ENCODE data around the gene GLG1.
"Not testable (repeated sequence)": the region's sequence is repeated elsewhere in the genome, so short reads cannot be mapped to it uniquely, and the experiment has no call there.

The GLG1 gene

DNA sequence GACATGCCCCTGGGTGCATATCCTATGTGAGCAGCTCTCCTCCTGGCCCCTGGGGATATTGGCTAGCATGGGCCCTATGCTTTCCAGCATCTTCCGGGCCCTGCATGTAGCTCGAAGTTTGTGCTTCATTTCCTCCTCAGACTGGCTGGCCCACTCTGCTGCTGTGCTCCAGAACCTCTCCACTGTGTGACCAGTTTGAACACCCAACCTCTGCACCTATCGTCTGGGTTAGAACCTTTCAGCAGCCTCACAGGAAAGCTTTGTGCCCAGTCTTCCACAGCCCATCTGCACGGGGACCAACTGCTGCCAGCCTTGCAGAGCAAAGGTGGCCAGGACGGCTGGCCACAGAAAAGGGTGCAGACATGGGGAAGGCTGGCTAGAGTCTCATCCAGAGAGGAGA is 175.4 kb downstream of the GLG1 start:
- no peak for DNase-seq

DNA sequence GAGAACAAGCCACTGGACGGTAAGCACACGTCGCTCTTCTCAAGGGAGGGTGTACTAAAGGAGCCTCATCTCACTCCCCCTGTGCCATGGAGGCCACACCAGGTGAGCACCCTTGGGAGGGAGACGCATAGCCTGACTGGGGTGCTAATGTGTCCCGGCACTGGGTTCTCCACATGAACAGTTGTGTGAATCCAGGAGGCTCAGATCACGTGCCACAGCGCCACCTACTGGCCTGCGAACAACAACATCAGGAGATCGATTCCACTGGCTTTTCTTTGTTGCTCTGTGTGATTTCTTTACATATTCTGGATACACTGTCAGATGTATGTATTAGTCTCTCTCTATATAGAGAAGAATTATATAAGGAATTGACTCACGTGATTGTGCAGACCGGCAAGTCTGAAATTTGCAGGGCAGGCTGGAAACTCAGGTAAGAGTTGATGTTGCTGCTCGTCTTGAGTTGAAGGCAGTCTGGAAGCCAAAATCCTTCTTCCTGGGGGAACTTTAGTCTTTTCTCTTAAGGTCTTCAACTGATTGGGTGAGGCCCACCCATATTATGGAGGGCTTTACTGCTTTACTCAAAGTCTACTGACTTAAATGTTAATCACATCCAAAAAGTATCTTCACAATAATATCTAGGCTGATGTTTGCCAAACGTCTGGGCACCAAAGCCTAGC is 176.7 kb downstream of the GLG1 start:
- peak; percentile 29 for DNase-seq

DNA sequence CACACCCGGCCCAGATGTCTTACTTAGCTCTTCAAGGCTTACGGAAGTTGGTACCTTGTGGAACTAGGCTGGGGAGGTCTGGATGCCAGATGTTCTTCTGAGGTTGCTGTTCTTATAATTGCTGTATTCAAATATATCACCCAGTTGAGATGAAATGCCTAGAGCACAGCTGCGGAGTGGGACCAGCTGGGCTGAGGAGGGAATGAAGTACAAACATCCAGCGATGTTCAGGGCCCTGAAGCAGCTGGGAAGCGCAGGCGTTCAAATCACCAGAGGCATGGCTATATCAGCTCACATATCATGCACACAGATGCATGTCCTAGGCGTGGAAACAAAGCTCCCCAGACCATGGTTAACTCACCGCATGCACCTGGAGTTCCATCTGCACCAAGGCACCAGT is 178.4 kb downstream of the GLG1 start:
- DNase-seq = not testable (repeated sequence)

DNA sequence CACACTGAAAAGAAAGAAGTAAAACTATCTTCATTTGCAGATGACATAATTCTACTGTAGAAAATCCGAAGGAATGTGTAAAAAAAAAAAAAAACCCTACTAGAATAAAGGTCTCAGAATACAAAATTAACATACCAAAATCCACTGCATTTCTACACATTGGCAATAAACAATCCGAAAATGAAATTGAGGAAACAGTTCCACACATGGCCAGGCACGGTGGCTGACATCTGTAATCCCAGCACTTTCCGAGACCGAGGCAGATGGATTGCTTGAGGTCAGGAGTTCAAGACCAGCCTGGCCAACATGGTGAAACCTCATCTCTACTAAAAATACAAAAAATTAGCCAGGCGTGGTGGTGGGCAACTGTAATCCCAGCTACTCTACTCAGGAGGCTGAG is 181.2 kb downstream of the GLG1 start:
- not testable (repeated sequence) for DNase-seq

DNA sequence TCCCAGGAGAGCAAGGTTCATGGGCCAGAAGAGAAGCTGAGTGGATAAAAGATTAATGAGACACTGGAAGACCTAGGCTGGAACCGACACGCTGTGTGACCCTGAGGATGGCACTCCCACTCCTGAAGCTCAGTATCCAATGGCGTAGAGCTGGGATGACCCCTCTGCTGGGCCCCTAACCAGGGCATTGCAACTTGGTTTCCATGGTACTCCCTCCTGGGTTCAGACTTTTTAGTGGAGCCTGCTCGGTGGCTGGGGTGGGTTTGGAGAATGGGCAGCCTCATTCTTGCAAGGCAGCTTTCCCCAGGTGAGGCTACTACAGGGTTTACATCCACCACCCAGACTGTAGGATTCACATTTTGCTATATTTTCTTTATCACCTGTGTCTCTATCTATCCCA is 183.2 kb downstream of the GLG1 start:
- not testable (repeated sequence) for DNase-seq

DNA sequence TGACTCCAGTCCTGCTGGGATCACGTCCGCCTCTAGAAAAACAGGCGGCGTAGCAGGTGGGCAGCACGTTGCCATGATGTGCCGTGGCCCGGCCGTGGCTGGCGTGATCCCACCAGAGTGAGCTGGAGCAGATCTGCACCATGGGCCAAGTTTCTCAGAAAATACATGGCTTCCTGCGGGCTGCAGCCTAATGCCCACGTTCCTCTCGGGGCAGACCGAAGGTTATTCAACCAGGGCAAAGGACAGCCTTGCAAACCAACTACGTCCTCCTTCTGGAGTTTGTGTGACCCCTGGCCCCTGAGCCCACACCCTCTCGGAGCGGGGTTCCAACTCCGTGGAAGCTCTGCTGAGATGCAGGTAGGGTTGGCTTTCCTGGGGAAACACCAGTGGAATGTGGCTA is 184.8 kb downstream of the GLG1 start:
- not testable (repeated sequence) for DNase-seq

DNA sequence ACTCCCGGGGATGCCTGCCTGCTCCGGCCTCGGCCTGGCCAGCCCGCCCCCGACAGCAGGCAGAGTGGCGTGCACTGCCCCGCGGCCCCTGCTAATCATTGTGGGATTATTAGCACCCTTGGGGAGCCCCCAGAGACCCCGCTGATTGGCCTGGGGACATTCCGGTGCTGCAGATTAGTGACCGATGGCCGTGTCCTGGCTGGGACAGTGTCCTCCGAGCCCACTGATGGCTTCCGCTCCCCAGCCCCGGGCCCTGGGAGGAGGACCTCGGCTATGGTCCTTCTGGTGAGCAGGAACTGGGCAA is 185.5 kb downstream of the GLG1 start:
- not testable (repeated sequence) for DNase-seq

DNA sequence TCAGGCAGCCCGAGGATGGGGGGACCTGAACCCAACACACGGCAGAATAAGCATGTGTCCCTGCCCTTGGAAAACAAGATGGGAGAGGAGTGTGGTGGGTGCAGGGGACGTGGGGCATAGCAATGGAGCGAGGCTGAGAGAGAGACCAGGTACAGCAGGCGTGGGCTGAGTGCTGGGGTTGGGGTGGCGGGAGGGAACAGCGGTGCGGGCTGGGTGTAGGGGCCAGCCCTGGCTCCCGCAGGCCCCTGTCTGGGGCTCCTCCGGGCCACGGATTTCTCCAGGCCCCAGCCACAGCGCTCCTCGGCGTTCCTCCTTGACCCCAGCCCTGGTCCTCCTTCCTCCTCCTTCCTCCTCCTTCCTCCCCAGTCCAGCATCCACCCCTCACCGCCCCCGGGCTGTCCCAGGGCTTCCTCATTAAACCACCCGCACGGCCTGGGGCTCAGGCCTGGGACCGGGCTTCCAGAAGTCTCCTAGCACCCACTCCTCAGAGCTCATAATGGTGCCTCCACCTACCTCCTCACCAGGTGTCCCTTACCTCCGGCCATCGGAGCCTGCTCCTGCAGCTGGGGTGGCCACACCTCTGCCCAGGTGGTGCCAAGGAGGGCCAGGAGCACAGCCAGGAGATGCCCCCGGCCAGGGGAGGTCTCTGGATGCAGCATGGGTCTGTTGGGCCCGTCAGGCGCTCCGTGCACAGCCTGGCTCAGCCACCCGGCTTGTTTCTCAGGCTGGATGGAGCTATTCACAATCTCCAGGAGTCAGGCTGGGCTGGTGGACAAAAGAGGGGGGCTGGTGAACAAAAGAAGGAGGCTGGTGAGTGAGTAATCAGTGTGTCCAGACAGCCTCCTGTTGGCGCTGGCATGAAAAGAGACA is 186.1 kb downstream of the GLG1 start, which contains the start of gene CLEC18B:
Gene CLEC18B, minus strand, starts transcription at position 867 of the 870 bp plus-strand sequence. Its CDS starts 208 bp downstream, at position 659.
- not testable (repeated sequence) for DNase-seq

DNA sequence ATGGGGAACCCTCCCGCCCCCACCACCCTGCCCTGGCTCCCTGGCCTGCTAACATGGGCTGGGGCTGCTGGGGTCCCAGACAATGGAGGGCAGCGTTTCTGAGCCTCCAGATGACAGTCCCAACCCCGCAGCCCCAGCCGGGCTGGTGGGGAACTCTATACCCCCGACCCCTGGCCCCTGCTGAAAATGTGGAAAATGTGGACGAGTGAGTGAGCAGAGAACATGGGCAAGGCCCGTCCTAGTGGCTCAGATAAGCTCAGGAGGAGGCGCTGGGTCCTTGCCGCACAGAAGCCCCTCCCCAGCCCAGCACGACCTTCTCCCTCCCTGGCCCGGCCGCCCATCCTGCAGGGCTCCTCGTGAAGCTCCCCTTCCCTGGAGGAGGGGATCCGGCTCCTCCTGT is 187.1 kb downstream of the GLG1 start:
- not testable (repeated sequence) for DNase-seq

DNA sequence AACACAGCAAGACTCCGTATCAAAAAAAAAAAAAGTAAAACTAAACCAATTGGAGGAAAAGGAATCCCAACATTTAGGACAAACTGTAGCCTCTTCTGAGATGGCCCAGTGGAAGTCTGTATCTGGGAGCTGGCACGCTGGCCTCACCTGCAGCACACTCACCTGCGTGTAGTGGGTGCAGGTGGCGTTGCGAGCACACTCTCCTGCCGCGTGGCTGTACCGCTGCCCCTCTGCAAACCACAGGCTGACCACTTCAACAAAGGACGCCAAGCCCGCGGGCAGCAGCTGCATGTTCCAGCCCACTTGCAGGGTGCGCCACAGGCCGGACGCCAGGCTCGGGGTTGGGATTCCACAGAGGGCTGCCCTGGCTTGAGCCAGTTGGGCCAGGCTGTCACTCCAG is 189.0 kb downstream of the GLG1 start:
- not testable (repeated sequence) for DNase-seq

DNA sequence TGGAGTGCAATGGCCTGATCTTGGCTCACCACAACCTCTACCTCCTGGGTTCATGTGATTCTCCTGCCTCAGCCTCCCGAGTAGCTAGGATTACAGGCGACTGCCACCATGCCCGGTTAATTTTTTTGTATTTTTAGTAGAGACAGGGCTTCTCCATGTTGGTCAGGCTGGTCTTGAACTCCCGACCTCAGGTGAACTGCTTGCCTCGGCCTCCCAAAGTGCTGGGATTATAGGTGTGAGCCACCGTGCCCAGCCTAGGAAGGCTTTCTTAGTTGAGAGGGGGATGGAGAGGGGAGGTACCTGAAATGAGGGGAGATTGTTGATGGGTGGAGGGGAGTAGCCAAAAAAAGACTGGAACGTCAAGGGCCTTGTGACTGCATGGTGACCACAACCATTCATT is 193.0 kb downstream of the GLG1 start:
- not testable (repeated sequence) for DNase-seq

DNA sequence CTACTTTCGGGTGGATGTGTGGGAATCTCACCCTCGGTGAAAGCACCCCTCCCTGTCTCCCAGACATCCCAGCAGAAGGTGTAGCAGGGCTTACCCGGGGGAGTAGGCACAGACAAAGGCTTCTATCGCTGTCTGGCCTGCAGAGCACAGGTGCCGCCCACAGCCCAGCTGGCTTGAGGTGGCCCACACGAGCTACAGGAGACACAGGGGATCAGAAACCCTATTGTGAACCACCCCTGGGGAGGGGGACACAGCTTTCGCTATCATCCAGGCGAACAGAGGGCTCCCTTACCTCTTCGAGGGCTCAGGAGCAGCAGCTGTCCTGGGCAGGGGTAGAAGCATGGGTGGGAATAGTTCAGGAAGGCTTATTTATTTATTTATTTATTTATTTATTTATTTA is 193.4 kb downstream of the GLG1 start:
- not testable (repeated sequence) for DNase-seq

DNA sequence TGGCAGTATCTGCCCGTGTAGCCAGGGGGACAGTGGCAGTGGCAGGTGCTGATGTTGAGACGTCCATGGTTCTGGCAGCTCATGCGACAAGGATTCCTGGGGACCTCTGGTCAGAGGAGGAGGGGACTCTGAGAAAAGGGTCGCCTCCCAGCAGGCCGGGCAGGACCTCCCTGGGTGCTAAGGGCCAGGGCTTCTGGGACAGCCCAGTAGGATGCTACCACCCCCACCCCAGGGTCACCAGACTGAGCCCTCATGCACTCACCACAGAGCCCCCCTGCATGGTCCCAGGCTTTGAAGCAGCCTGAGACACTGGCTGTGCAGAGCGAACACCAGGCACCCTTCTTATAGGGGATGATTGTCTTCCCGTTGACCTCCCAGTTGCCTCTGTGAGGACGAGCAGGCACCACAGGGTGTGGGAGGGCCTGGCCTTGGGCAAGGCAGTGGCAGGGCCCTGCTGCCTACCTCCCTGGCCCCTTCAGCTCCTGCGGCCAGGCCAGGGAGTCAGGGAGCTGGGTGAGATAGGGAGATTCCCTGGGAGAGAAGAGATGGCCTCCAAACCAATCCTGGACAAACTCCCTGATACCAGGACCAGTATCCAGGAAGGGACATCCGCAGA is 194.0 kb downstream of the GLG1 start:
- DNase-seq = not testable (repeated sequence)

DNA sequence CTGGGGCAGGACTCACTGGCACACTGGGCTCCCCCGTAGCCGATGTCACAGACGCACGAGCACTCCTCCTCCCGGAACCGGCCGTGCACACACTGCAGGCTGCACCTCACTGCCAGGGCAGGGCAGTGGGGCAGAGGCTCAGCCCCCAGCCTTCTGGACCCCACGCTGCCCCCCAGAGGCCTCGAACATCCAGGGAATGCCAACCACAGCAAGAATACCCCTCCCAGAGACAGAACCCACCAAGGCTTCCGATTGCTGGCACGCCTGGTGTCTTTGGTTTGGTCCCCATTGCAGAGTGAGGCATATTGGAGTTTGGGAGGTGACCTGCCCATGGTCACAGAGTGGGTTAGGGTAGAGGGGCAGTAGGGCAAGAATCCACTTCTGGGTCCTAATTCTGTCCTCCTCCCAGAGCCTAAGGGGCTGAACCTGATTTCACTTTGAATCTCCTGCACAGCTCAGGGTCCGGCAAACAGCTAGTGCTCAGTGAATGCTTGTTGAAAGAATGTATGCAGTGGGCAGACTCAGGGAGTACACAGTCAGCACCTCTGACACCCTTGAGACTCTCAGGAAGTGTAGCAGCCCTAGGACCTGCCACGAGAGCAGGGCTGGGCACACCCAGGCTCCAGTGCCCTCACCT is 194.7 kb downstream of the GLG1 start:
- DNase-seq = not testable (repeated sequence)

DNA sequence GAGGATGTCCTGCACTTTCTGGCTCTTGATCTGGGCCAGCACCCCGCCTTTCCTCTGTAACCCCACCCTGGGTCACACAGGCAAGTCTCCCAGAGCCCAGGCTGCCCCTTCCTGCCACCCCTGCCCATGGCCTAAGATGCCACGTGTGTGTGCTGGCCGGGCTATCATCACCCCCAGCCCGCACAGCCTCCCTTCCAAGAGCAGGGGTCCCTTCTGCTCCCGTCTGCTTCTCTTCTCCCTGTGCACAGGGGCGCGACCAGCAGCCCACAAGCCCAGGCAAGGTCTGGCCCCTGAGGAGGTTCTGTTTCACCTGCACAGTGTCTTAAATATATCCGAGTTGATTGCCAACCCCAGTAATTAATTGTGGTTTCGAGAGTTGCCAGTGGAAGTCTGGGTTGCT is 195.9 kb downstream of the GLG1 start:
- not testable (repeated sequence) for DNase-seq

DNA sequence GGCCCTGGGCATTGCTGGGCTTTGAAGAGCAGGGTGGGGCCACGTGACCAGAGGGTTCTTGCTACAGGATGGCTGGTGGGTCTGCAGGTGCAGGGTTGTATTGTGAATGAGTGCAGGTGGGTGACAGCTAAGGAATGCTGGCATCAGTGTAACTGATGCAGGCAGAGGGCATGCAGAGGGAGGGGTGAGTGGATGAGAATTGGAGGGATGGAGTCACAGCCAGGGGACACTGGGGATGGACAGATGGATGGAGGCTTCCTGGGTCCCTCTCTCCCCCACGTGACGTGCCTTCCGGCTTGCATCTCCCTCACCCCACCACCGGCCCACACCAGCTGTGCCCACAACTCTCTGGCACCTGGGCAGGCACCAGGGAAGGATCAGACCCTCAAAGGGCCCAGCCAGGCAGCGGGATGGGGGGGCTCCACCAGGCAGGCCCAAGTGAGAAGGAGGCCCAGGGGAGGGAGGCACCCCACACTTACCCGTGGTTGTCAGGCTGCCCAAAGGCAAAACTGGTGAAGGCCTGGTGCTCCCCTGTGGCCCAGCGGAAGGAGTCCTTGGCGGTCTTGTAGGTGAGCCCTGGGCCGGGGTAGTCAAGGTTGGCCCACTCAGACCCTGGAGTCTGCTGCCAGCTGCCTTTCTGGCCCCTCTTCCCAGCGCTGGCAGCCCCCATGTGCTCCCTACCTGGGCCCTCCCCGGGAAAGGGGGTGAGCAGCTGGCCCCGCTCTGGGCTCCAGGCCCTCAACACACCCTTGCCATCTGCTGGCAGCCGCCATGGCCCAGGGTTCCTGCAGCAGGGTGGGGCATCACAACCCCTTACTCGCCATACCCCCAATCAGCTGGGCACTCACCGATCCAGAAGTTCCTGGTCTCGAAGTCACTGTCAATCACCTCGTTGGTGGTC is 196.6 kb downstream of the GLG1 start:
- not testable (repeated sequence) for DNase-seq

DNA sequence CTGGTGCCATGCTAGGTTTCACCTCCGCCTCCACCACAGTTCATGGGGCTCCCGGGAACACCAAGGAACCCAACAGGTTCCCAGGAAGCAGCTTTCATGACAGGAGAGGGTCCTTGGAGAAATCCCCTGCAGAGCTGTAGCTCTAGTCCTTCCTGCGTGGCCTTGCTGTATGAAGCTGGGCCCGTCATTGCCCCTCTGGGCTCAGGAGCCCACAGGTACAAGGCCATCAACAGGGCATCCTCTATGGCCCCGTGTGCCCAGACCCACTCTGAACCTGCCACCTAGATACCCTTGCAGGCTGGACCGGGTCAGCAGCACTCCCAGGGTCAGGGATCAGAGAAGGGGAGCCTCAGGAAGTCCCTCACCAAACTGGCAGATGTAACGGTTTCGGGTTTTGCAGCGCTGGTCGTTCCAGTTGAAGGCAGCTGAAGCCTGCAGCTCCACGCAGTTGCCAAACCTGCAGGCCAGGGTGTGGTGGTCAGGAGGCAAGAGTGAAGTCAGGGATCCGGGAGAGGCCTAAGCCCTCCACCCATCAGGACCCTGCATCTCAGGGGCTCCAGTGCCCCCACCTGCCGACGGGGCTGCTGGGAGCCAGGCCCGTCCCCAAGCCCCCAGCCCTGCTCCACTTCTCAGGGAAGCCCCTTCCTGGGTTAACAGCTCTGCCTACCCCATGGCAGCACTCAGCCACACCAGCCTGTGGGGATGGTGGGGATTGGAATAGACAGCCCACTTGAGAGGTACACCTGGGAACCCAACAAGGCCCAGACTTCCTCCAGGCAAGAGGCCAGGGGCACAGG is 197.5 kb downstream of the GLG1 start:
- DNase-seq = not testable (repeated sequence)

DNA sequence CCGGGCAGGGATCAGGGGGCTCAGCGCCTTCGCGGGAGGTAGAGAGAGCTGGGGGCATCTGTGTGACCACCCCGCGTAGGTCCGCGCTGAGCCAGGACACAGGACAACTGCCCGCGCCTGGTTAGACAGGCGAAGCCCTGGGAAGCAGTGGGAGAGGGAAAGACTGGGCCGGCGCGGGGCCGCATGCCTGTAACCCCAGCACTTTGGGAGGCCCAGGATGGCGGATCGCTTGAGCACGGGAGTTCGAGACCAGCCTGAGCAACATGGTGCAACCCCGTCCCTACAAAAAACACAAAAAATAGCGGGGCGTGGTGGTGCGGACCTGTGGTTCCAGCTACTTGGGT is 199.6 kb downstream of the GLG1 start:
- DNase-seq = not testable (repeated sequence)

DNA sequence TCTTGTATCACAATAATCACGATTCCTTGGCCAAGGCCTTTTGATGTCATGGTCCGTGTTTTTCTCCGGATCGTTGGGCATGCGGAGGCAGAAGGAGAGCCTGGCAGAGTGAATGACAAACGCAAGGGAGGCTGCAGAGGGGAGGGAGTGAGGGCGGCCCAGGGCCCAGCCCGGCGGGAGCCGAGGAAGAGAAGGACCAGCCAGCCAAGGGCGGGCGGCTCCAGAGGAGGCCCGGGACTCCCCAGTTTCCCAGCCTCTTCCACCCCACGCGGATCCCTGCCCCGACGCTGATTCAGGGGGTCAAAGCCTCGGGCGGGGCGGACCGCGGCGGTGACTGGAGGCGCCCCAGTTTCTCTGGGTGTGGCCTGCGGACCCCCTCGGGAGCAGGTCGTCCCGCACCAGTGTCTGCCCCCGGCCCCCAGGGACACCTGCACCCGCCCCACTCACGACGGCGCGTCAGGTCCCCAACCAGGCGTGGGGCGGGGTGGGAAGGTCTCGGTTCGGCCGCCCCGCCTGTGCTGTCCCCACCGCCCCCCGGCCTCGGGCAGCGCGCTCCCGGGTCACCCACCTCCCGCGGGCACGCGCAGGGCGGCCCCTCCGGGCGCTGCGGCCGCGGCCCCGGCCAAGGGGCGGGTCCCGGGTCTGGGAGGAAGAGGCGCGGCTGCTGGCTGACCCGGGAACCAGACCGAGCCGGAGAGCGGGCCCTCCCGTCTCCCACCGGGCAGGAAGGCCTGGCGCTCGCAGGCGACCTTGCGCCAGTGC is 200.1 kb downstream of the GLG1 start:
- DNase-seq = not testable (repeated sequence)

DNA sequence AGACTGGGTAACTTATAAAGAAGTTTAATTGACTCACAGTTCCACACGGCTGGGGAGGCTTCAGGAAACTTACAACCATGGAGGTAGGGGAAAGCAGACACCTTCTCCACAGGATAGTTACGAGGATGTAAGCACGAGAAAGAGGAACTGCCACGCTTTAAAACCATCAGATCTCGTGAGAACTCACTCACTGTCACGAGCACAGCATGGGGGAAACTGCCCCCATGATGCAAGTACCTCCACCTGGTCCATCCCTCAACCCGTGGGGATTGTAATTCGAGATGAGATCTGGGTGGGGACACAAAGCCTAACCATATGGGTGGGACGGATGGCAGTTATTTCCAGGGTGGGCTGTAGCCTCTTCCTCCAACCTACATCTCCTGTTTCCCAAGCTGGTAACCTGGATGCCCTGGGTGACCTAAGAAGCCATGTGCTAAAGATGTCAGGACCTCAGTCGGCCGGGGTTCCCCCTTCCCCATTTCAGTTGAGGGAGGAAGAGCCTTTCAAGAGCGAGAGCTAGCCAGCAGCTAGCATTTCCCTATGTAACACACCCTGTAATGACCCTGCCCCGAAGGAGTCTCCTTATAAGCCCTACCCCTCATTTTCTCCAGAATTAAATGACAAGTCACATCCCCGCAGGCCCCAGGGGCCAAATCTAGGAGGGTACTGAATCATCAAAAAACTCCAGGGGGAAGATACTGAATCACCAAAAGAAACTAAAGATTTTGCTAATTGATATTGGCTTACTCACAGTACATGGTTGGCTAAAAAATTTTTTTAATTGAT is 202.6 kb downstream of the GLG1 start:
- DNase-seq = not testable (repeated sequence)
